Brain microvascular endothelial cell (primary cell): ENCODE data around the gene PHACTR1.

Experiments
- DNase-seq: peaks from one replicate; pipeline ENCODE4 v3.0.0-alpha.2; 2020
- H3K27ac ChIP-seq: fragments of 250-450 bp; sonication (Bioruptor Pico); 2 replicates; pipeline ENCODE4 v1.5.1; 2020; ENCODE audit warnings: mild to moderate bottlenecking, moderate library complexity
- H3K27me3 ChIP-seq: fragments of 250-450 bp; sonication (Bioruptor Pico); replicated peaks from 2 replicates; pipeline ENCODE4 v1.5.1; 2020; ENCODE audit warnings: mild to moderate bottlenecking
- H3K36me3 ChIP-seq: fragments of 250-450 bp; sonication (Bioruptor Pico); replicated peaks from 2 replicates; pipeline ENCODE4 v1.5.1; 2020; ENCODE audit warnings: mild to moderate bottlenecking
- H3K4me3 ChIP-seq: 2 replicates; pipeline ENCODE4 v1.5.1; 2011; ENCODE audit warnings: low read depth, mild to moderate bottlenecking, control low read depth, low read length, moderate library complexity
- CTCF ChIP-seq: IDR thresholded peaks from 2 replicates; pipeline ENCODE4 v1.5.1; 2011; ENCODE audit warnings: low read depth, mild to moderate bottlenecking, moderate library complexity, low read length, control low read depth, inconsistent platforms; ENCODE audit errors: missing control alignments
- in situ Hi-C: cut with HindIII; loops from 2 replicates; pipeline ENCODE4 v1.10.0; 2017; ENCODE audit warnings: low sequenced_read_pairs, low pct_ligation_motif_present

PHACTR1 gene

GRCh38 chr6:13175087-13175486, 458.5 kb downstream of the PHACTR1 start:
- in situ Hi-C loops = no loop called here
- no peak for TF ChIP-seq CTCF
- Histone ChIP-seq H3K4me3 (no peak overlapping the region), H3K27me3 (no peaks in the 10 kb centered on the region), H3K27ac (no peak overlapping the region), H3K36me3 (no peaks in the 10 kb centered on the region)
- DNase-seq = no peak

GRCh38 chr6:13175759-13176158, 459.2 kb downstream of the PHACTR1 start:
- in situ Hi-C loops = no loop called here
- Histone ChIP-seq H3K27me3 (no peaks in the 10 kb centered on the region), H3K4me3 (no peak overlapping the region), H3K27ac (no peak overlapping the region), H3K36me3 (no peaks in the 10 kb centered on the region)
- TF ChIP-seq CTCF = no peak
- DNase-seq = no peak

- no peaks in the 10 kb centered on the region for H3K36me3 ChIP-seq
- DNase-seq = no peak
- H3K4me3 ChIP-seq = no peak overlapping the region
- no peaks in the 10 kb centered on the region for H3K27me3 ChIP-seq
- TF ChIP-seq CTCF = no peak
- no peak overlapping the region for H3K27ac ChIP-seq
- in situ Hi-C loops = no loop called here
These were observed 461.1 kb downstream of the PHACTR1 start for GRCh38 chr6:13177664-13178063.

GRCh38 chr6:13178107-13178506, 461.5 kb downstream of the PHACTR1 start:
- no peak for DNase-seq
- in situ Hi-C loops = no loop called here
- Histone ChIP-seq H3K27ac (no peak overlapping the region), H3K36me3 (no peaks in the 10 kb centered on the region), H3K4me3 (no peak overlapping the region), H3K27me3 (no peaks in the 10 kb centered on the region)
- no peak for TF ChIP-seq CTCF

- in situ Hi-C loops = no loop called here
- TF ChIP-seq CTCF = no peak
These were observed 464.0 kb downstream of the PHACTR1 start for GRCh38 chr6:13180538-13180937.

GRCh38 chr6:13181393-13181792, 464.8 kb downstream of the PHACTR1 start:
- Histone ChIP-seq H3K27ac (no peak overlapping the region), H3K36me3 (no peaks in the 10 kb centered on the region), H3K27me3 (no peaks in the 10 kb centered on the region), H3K4me3 (peak overlapping the region; percentile 1)
- TF ChIP-seq CTCF = no peak
- in situ Hi-C loops = no loop called here
- DNase-seq = no peak

More at GRCh38 chr6:13180538-13180937, 464.0 kb downstream of the PHACTR1 start:
- H3K4me3 ChIP-seq = no peak overlapping the region
- no peaks in the 10 kb centered on the region for H3K36me3 ChIP-seq
- DNase-seq = no peak
- H3K27me3 ChIP-seq = no peaks in the 10 kb centered on the region
- H3K27ac ChIP-seq = no peak overlapping the region
